Adrenal gland (tissue), 12 donors: Measurements from ENCODE around the gene UBE2E2. TPM values are rescaled to one million over a fixed set of nuclear protein-coding genes. Genes with fewer than 3 reads are reported as not detected.

ENCODE experiments used
- DNase-seq, 7 donors: peaks; one replicate each; pipeline ENCODE4 v3.0.0-alpha.2; 2019 to 2020
- H3K27ac ChIP-seq, 5 donors: fragments of 200-600 bp; sonication (generic) in 4 of 5; 1 replicate in 3 of 5; 2 replicates in 2 of 5; pipeline versions ENCODE4 v1.5.1 to v1.8.0; 2016 to 2020; ENCODE audit warnings: mild to moderate bottlenecking in 1 of 5
- H3K27me3 ChIP-seq: fragments of 200-600 bp; 2 replicates; pipeline ENCODE4 v1.8.0; 2021
- H3K36me3 ChIP-seq, 2 donors: fragments of 200-600 bp; replicated peaks in 1 of 2; 1 replicate in 1 of 2; 2 replicates in 1 of 2; pipeline versions ENCODE4 v1.5.1 to v1.8.0; 2018 to 2022
- H3K4me1 ChIP-seq, 2 donors: fragments of 200-600 bp; replicated peaks in 1 of 2; 1 replicate in 1 of 2; 2 replicates in 1 of 2; pipeline versions ENCODE4 v1.5.1 to v1.8.0; 2018 to 2021
- H3K4me3 ChIP-seq, 4 donors: fragments of 200-600 bp; sonication (generic) in 3 of 4; one replicate each; pipeline ENCODE4 v1.5.1; 2016 to 2018
- H3K9me3 ChIP-seq, 3 donors: fragments of 200-600 bp; sonication (generic) in 1 of 3; replicated peaks in 1 of 3; 1 replicate in 2 of 3; 2 replicates in 1 of 3; pipeline versions ENCODE4 v1.5.1 to v1.8.0; 2016 to 2021
- POLR2A ChIP-seq, 2 donors: fragments of 450-650 bp; IDR thresholded peaks; one replicate each; pipeline ENCODE4 v1.6.1; 2017; ENCODE audit warnings: antibody characterized with exemption in 2 of 2, mild to moderate bottlenecking in 2 of 2, moderate library complexity in 1 of 2
- WGBS, 4 donors: extraction: QIAGEN DNeasy Blood & Tissue Kit in 2 of 4; methylation state at CpG; one replicate each; pipeline versions ENCODE4 v1.1.5 to v1.1.7; 2013 to 2017; 5-methylcytosine and 5-hydroxymethylcytosine counted together
- intact Hi-C, 2 donors: fragments of 100-400 bp; cut with DNase I; formaldehyde crosslinking; loops; one replicate each; pipeline versions ENCODE4 v1.14.1 to v1.15.0; 2022 to 2023
- polyA plus RNA-seq, 3 donors: library from polyadenylated mRNA; stranded (reverse); fragments of 200-250 nt in 2 of 3; fragments of 350-450 nt in 1 of 3; fragmentation: Illumina TruSeq in 1 of 3; extraction: RNeasy Lipid Tissue Mini Kit (QIAGEN cat#74804) in 1 of 3; gene quantifications; one replicate each; pipeline ENCODE4 v1.2.3, GENCODE V29; 2013 to 2014
- total RNA-seq, 9 donors: library from RNA; depleted of rRNA in 4 of 9; stranded (reverse); fragments of >200 nt in 4 of 9; fragments of 120-200 nt in 1 of 9; fragmentation: NEBNext Ultra II Directional in 1 of 9; extraction: Animal tissue kit (Norgen Biotek cat#: 25700) in 1 of 9; gene quantifications; one replicate each; pipeline versions ENCODE4 v1.1.0 to v1.2.4, GENCODE V29; 2013 to 2023
- TF ChIP-seq, protein P1 (sequence below), 6 experiments: fragments of 450-650 bp in 4 of 6; fragments of 200-600 bp in 2 of 6; sonication (generic) in 1 of 6; IDR thresholded peaks; 1 replicate in 5 of 6; 2 replicates in 1 of 6; pipeline versions ENCODE4 v1.5.1 to v1.8.0; 2016 to 2021; ENCODE audit warnings: antibody characterized with exemption in 6 of 6, mild to moderate bottlenecking in 2 of 6, moderate library complexity in 1 of 6
- donor health status: healthy with polysubstance abuse.
- donor health status: Bipolar disorder and iron deficiency.
- donor health status: DM: yes; HTN: yes; CAD: no.
- donor health status: DM: no; HTN: no; CAD: no.
- donor health status: DM: no; HTN: no; CAD: no.
- donor health status: DM: yes; HTN: yes; CAD: no.

UBE2E2 gene
- total and polyA plus RNA-seq, 12 donors = 9.3 to 29.6 (median 20.7) TPM

DNA sequence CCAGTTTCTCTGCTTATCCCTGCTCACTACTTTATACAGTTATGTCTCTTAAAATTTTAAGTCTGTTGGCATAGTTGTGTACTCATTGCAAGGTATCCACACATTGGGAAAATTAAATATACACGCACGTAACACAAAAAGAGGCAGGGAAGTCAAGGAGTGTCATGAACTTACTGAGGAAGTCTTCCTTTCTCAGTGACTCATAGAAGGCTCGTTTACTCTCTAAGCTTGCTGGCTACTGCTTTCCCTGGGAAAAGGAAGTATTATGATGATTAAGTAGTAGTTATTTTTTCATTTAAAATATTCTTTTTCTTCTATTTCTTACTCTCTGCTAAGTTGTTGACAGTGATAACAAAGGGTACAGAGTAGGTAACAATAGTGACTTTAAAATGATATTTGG lies 287.3 kb downstream of the UBE2E2 start:
- no peaks in the 10 kb centered on the region for H3K9me3 ChIP-seq
- H3K4me1 ChIP-seq = peaks cover 0 to 21% of the 10 kb centered on the region in 2 donors
- H3K27me3 ChIP-seq = no peaks in the 10 kb centered on the region
- WGBS, 4 donors = 30 to 47% (median 35%) methylated on average over 3 of the region's 3 CpGs
- H3K4me3 ChIP-seq = no peak overlapping the region
- no peak overlapping the region for H3K27ac ChIP-seq
- no peaks in the 10 kb centered on the region for H3K36me3 ChIP-seq
- no peak for TF ChIP-seq POLR2A (IDR thresholded peaks at IDR 0.05)
- TF ChIP-seq, protein P1, sequence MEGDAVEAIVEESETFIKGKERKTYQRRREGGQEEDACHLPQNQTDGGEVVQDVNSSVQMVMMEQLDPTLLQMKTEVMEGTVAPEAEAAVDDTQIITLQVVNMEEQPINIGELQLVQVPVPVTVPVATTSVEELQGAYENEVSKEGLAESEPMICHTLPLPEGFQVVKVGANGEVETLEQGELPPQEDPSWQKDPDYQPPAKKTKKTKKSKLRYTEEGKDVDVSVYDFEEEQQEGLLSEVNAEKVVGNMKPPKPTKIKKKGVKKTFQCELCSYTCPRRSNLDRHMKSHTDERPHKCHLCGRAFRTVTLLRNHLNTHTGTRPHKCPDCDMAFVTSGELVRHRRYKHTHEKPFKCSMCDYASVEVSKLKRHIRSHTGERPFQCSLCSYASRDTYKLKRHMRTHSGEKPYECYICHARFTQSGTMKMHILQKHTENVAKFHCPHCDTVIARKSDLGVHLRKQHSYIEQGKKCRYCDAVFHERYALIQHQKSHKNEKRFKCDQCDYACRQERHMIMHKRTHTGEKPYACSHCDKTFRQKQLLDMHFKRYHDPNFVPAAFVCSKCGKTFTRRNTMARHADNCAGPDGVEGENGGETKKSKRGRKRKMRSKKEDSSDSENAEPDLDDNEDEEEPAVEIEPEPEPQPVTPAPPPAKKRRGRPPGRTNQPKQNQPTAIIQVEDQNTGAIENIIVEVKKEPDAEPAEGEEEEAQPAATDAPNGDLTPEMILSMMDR (IDR thresholded peaks at IDR 0.05) = no peak
- intact Hi-C loops = no loop called here
- DNase-seq = no peak

- DNase-seq = no peak
- no peak overlapping the region for H3K27ac ChIP-seq
- H3K27me3 ChIP-seq = no peaks in the 10 kb centered on the region
- no peak for TF ChIP-seq POLR2A (IDR thresholded peaks at IDR 0.05)
- TF ChIP-seq, protein P1 (IDR thresholded peaks at IDR 0.05) = no peak
- H3K4me1 ChIP-seq = peaks cover 0 to 26% of the 10 kb centered on the region in 2 donors
- no peaks in the 10 kb centered on the region for H3K9me3 ChIP-seq
- no peak overlapping the region for H3K4me3 ChIP-seq
- intact Hi-C loops = no loop called here
- H3K36me3 ChIP-seq = no peaks in the 10 kb centered on the region
Measured at GRCh38 chr3:23492057-23492456, 288.9 kb downstream of the UBE2E2 start.

DNA sequence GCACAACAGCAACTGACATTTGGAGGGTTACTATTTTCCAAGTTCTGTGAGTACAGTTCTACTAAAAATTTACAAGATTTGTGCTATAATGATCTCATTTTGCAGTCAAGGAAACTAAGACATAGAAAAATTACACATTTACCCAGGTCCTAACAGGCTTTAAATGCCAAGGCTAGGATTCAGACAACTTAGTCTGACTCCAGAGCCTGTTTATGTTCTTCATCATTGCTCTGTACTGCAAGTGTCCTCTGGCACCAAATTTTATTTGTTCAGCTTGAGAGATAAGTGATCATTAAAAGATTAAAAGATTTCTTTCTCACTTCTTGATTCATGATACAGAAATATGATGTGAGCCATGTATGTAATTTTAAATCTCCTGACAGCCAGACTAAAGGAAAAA lies 290.8 kb downstream of the UBE2E2 start:
- Histone ChIP-seq H3K27ac (no peak overlapping the region), H3K36me3 (no peaks in the 10 kb centered on the region), H3K4me3 (no peak overlapping the region), H3K27me3 (no peaks in the 10 kb centered on the region), H3K4me1 (peaks cover 0 to 26% of the 10 kb centered on the region in 2 donors), H3K9me3 (no peaks in the 10 kb centered on the region)
- intact Hi-C loops = no loop called here
- DNase-seq = no peak
- TF ChIP-seq, protein P1 (IDR thresholded peaks at IDR 0.05) = no peak
- TF ChIP-seq POLR2A (IDR thresholded peaks at IDR 0.05) = no peak

GRCh38 chr3:23494967-23495366 lies 291.8 kb downstream of the UBE2E2 start:
- WGBS, 4 donors = 89 to 100% (median 95%) methylated on average over 1 of the region's 1 CpG
- peaks cover 0 to 26% of the 10 kb centered on the region in 2 donors for H3K4me1 ChIP-seq
- no peak overlapping the region for H3K27ac ChIP-seq
- no peaks in the 10 kb centered on the region for H3K9me3 ChIP-seq
- no peaks in the 10 kb centered on the region for H3K36me3 ChIP-seq
- no peaks in the 10 kb centered on the region for H3K27me3 ChIP-seq
- no peak overlapping the region for H3K4me3 ChIP-seq
- no peak for DNase-seq
- TF ChIP-seq POLR2A (IDR thresholded peaks at IDR 0.05) = no peak
- TF ChIP-seq, protein P1 (IDR thresholded peaks at IDR 0.05) = no peak
- intact Hi-C loops = no loop called here
